Activated CD4-positive, alpha-beta T cell treated with anti-CD3 and anti-CD28 coated beads, Interleukin-10, Interleukin-2, amounts not matched to agents 100 ng/mL and 50 ng/mL, durations not matched to agents 16 hours and 8 hours (primary cell): Measurements from ENCODE around the gene MSN.
"Not testable (repeated sequence)": the region's sequence is repeated elsewhere in the genome, so short reads cannot be mapped to it uniquely, and the experiment has no call there.

Source experiments
- DNase-seq: peaks from one replicate; pipeline ENCODE4 v3.0.0-alpha.2; 2020

MSN gene

GRCh38 chrX:65667503-65668376 is at the start of gene MSN:
Gene MSN, plus strand, starts transcription at chrX:65667654. Its CDS starts 188 bp downstream, at chrX:65667842.
- peak; percentile 84 for DNase-seq

- not testable (repeated sequence) for DNase-seq
These were observed 47.3 kb upstream of the MSN start for GRCh38 chrX:65620096-65620705.

- no peak for DNase-seq
These were observed 36.7 kb upstream of the MSN start for GRCh38 chrX:65630771-65631170.

GRCh38 chrX:65633826-65634225 is 33.6 kb upstream of the MSN start:
- no peak for DNase-seq

GRCh38 chrX:65634732-65635131 is 32.7 kb upstream of the MSN start:
- DNase-seq: no peak

GRCh38 chrX:65635378-65635777 is 32.1 kb upstream of the MSN start:
- DNase-seq: no peak

GRCh38 chrX:65635822-65636221 is 31.6 kb upstream of the MSN start:
- no peak for DNase-seq

- not testable (repeated sequence) for DNase-seq
These were observed 31.2 kb upstream of the MSN start for GRCh38 chrX:65636261-65636660.

GRCh38 chrX:65637335-65637734 is 30.1 kb upstream of the MSN start:
- DNase-seq: no peak

GRCh38 chrX:65642914-65643491 is 24.5 kb upstream of the MSN start:
- no peak for DNase-seq

GRCh38 chrX:65643531-65644052 is 23.9 kb upstream of the MSN start:
- no peak for DNase-seq

- DNase-seq: no peak
These were observed 22.7 kb upstream of the MSN start for GRCh38 chrX:65644621-65645289.

GRCh38 chrX:65647801-65648200 is 19.7 kb upstream of the MSN start:
- DNase-seq: no peak

GRCh38 chrX:65652098-65652497 is 15.4 kb upstream of the MSN start:
- no peak for DNase-seq

- not testable (repeated sequence) for DNase-seq
These were observed 10.4 kb upstream of the MSN start for GRCh38 chrX:65657009-65657441.

GRCh38 chrX:65657659-65658058 is 9.8 kb upstream of the MSN start:
- DNase-seq: no peak

GRCh38 chrX:65658229-65658628 is 9.2 kb upstream of the MSN start:
- no peak for DNase-seq

- no peak for DNase-seq
These were observed 324 bp upstream of the MSN start for GRCh38 chrX:65667157-65667502.

GRCh38 chrX:65668377-65669310 is 1.2 kb downstream of the MSN start:
- DNase-seq: peak; percentile 76

GRCh38 chrX:65671286-65671685 is 3.8 kb downstream of the MSN start:
- no peak for DNase-seq

GRCh38 chrX:65671966-65672365 is 4.5 kb downstream of the MSN start:
- DNase-seq: no peak

- no peak for DNase-seq
These were observed 6.4 kb downstream of the MSN start for GRCh38 chrX:65673857-65674203.
